ENCODE data around the gene FAM25C.
"Not testable (repeated sequence)": the region's sequence is repeated elsewhere in the genome, so short reads cannot be mapped to it uniquely, and the experiment has no call there.

- TF ChIP-seq NFRKB (IDR thresholded peaks at IDR 0.05); BHLHE40 (IDR thresholded peaks at IDR 0.05; ENCODE audit: borderline replicate concordance); SP1 (IDR thresholded peaks at IDR 0.05); ELF4 (IDR thresholded peaks at IDR 0.05); LEF1 (IDR thresholded peaks at IDR 0.05; ENCODE audit: borderline replicate concordance); ZNF384 (IDR thresholded peaks at IDR 0.05); L3MBTL2 (conservative IDR thresholded peaks at IDR 0.05); HDGF (IDR thresholded peaks at IDR 0.05; ENCODE audit: borderline replicate concordance): not testable (repeated sequence)
These were observed 11.6 kb downstream of the FAM25C start for GRCh38 chr10:47987952-47988351.

Data from HEK293T (cell line).